GM19240 (cell line): ENCODE data around the gene DBNDD2.

Experiments
- DNase-seq: peaks from one replicate; pipeline ENCODE4 v3.0.0; 2011; ENCODE audit warnings: low spot score; ENCODE audit not compliant: insufficient read length

The DBNDD2 gene

GRCh38 chr20:45415822-45416637 lies 7.9 kb downstream of the DBNDD2 start, which contains the start of gene PIGT:
Gene PIGT, plus strand, starts transcription at chr20:45416141. Its CDS starts 16 bp downstream, at chr20:45416157.
- peak; percentile 79 for DNase-seq

- DNase-seq, result no peak
Measured at GRCh38 chr20:45416917-45417316, 8.8 kb downstream of the DBNDD2 start.

GRCh38 chr20:45419188-45420091 lies 11.4 kb downstream of the DBNDD2 start:
- DNase-seq, result no peak

- DNase-seq, result no peak
Measured at GRCh38 chr20:45420125-45420524, 12.0 kb downstream of the DBNDD2 start.

- no peak for DNase-seq
Measured at GRCh38 chr20:45423700-45424099, 15.6 kb downstream of the DBNDD2 start.

- no peak for DNase-seq
Measured at GRCh38 chr20:45425561-45425960, 17.5 kb downstream of the DBNDD2 start.

- no peak for DNase-seq
Measured at GRCh38 chr20:45426320-45427016, 18.4 kb downstream of the DBNDD2 start.

GRCh38 chr20:45427236-45428149 lies 19.4 kb downstream of the DBNDD2 start:
- DNase-seq, result no peak

GRCh38 chr20:45429618-45430017 lies 21.5 kb downstream of the DBNDD2 start:
- DNase-seq, result no peak

- peak; percentile 25 for DNase-seq
Measured at GRCh38 chr20:45432294-45432693, 24.2 kb downstream of the DBNDD2 start.

- no peak for DNase-seq
Measured at GRCh38 chr20:45433316-45433715, 25.2 kb downstream of the DBNDD2 start.

- DNase-seq, result no peak
Measured at GRCh38 chr20:45433976-45434375, 25.9 kb downstream of the DBNDD2 start.

- peak; percentile 74 for DNase-seq
Measured at GRCh38 chr20:45436732-45437485, 28.8 kb downstream of the DBNDD2 start.

- no peak for DNase-seq
Measured at GRCh38 chr20:45440424-45440823, 32.3 kb downstream of the DBNDD2 start.

- no peak for DNase-seq
Measured at GRCh38 chr20:45440891-45441685, 33.0 kb downstream of the DBNDD2 start.

- no peak for DNase-seq
Measured at GRCh38 chr20:45441746-45442145, 33.7 kb downstream of the DBNDD2 start.

- DNase-seq, result no peak
Measured at GRCh38 chr20:45444050-45444449, 36.0 kb downstream of the DBNDD2 start.

- peak; percentile 40 for DNase-seq
Measured at GRCh38 chr20:45445805-45446562, 37.9 kb downstream of the DBNDD2 start.
